DOHH2 (cell line): ENCODE measurements around the gene PDE1C.

ENCODE experiments used
- EZH2phosphoT487 ChIP-seq: fragments of 200-600 bp; sonication (generic); IDR thresholded peaks from 2 replicates; pipeline ENCODE4 v1.6.1; 2017; ENCODE audit warnings: borderline replicate concordance, mild to moderate bottlenecking, antibody characterized with exemption, low read length, moderate library complexity, mixed read lengths
- TF ChIP-seq, protein P1 (sequence below): fragments of 200-600 bp; sonication (generic); IDR thresholded peaks from one replicate; pipeline ENCODE4 v1.5.1; 2014; ENCODE audit warnings: antibody characterized with exemption, mild to moderate bottlenecking, low read depth, low read length; ENCODE audit not compliant: poor library complexity, severe bottlenecking

DNA sequence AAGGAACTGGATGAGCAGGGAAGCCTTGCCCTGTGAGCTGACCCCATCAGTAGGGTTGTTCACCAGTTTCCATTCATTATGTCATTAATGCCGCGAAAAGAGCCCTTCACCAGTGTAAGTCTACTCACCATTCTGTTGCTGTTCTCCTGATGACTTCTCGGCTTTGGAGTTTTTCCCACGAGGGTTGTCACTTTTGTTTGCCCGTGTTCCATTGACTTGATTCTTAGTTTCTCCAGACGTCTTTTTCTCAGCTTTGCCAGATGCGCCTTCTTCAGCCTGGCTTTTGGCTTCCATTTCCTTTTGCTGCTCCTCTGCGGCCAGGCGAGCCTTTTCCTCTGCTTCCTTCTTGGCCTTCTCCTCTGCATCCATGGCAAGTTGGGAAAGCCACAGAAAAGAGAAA, 254.4 kb downstream of the PDE1C start:
- TF ChIP-seq, protein P1, sequence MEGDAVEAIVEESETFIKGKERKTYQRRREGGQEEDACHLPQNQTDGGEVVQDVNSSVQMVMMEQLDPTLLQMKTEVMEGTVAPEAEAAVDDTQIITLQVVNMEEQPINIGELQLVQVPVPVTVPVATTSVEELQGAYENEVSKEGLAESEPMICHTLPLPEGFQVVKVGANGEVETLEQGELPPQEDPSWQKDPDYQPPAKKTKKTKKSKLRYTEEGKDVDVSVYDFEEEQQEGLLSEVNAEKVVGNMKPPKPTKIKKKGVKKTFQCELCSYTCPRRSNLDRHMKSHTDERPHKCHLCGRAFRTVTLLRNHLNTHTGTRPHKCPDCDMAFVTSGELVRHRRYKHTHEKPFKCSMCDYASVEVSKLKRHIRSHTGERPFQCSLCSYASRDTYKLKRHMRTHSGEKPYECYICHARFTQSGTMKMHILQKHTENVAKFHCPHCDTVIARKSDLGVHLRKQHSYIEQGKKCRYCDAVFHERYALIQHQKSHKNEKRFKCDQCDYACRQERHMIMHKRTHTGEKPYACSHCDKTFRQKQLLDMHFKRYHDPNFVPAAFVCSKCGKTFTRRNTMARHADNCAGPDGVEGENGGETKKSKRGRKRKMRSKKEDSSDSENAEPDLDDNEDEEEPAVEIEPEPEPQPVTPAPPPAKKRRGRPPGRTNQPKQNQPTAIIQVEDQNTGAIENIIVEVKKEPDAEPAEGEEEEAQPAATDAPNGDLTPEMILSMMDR: no peak
- TF ChIP-seq EZH2phosphoT487: no peak
